GM12878 (cell line): Measurements from ENCODE around the gene SLC12A7. TPM values are rescaled to one million over a fixed set of nuclear protein-coding genes. Genes with fewer than 3 reads are reported as not detected.

Experiments used
- ATAC-seq: fragments of 200-7000 bp; cut with Tn5 transposase; 3 replicates; pipeline ENCODE4 v1.9.1; 2020; ENCODE audit warnings: mild to moderate bottlenecking, moderate library complexity
- BruUV-seq: library from RNA; stranded (reverse); fragments of 400-500 nt; replicated peaks from 2 replicates; lab custom pipeline; 2021; lab: Mats Ljungman, UMichigan
- CTCF ChIA-PET: fragments of 300-600 bp; sonication (Branson Sonifier 250); formaldehyde crosslinking; extraction: SDS; loops from one replicate; lab custom pipeline; 2021; ENCODE audit warnings: inconsistent platforms; lab: Yijun Ruan, JAX
- POLR2A ChIA-PET: fragments of 350-600 bp; formaldehyde crosslinking; extraction: SDS; loops from one replicate; lab custom pipeline; 2021; ENCODE audit warnings: inconsistent platforms; lab: Charles Lee
- RAD21 ChIA-PET: fragments of 300-600 bp; sonication (Branson Sonifier 250); formaldehyde crosslinking; loops from one replicate; lab custom pipeline; 2023; ENCODE audit warnings: antibody characterized with exemption; ENCODE audit not compliant: unreplicated experiment; lab: Charles Lee
- SMC1A ChIA-PET: fragments of 300-600 bp; sonication (Branson Sonifier 250); formaldehyde crosslinking; loops from one replicate; lab custom pipeline; 2023; ENCODE audit not compliant: unreplicated experiment, uncharacterized antibody; lab: Charles Lee
- DNase-seq: peaks from one replicate; pipeline ENCODE4 v3.0.0-alpha.2; 2011; ENCODE audit warnings: low read depth, low spot score
- FAIRE-seq: peaks from 3 replicates; lab custom pipeline; 2011; peaks lifted over from hg19 to GRCh38; lab: Jason Lieb, UNC
- H2AFZ ChIP-seq: 2 replicates; pipeline ENCODE4 v1.6.0; 2011; ENCODE audit warnings: low read depth, low read length, control low read depth; ENCODE audit not compliant: control insufficient read depth
- H3K27ac ChIP-seq: 2 replicates; pipeline ENCODE4 v1.5.1; 2011; ENCODE audit warnings: control low read depth; ENCODE audit not compliant: control insufficient read depth, insufficient read depth
- H3K27me3 ChIP-seq, 2 experiments: replicated peaks in 1 of 2; 2 replicates each; pipeline versions ENCODE4 v1.6.0 to v1.6.1; 2011; ENCODE audit warnings: low read length in 1 of 2; ENCODE audit not compliant: control insufficient read depth in 2 of 2, insufficient read depth in 2 of 2
- H3K36me3 ChIP-seq, 2 experiments: 2 replicates each; pipeline ENCODE4 v1.5.1; 2011; ENCODE audit warnings: low read length in 1 of 2; ENCODE audit not compliant: control insufficient read depth in 2 of 2, insufficient read depth in 2 of 2
- H3K4me1 ChIP-seq: 2 replicates; pipeline ENCODE4 v1.6.1; 2011; ENCODE audit warnings: mild to moderate bottlenecking, low read length, moderate library complexity, mixed read lengths; ENCODE audit not compliant: control insufficient read depth, insufficient read depth
- H3K4me2 ChIP-seq: 2 replicates; pipeline ENCODE4 v1.6.0; 2011; ENCODE audit warnings: control low read depth; ENCODE audit not compliant: control insufficient read depth, insufficient read depth
- H3K4me3 ChIP-seq: fragments of 200-600 bp; sonication (generic); 2 replicates; pipeline ENCODE4 v1.5.1; 2016
- H3K79me2 ChIP-seq: 2 replicates; pipeline ENCODE4 v1.6.0; 2011; ENCODE audit warnings: low read length; ENCODE audit not compliant: control insufficient read depth, insufficient read depth
- H3K9ac ChIP-seq: 2 replicates; pipeline ENCODE4 v1.8.0; 2011; ENCODE audit warnings: low read length, control low read depth, mixed read lengths; ENCODE audit not compliant: control insufficient read depth, insufficient read depth
- H3K9me3 ChIP-seq: replicated peaks from 3 replicates; pipeline ENCODE4 v1.5.1; 2011; ENCODE audit warnings: mild to moderate bottlenecking, low read length; ENCODE audit not compliant: control insufficient read depth, insufficient read depth
- H4K20me1 ChIP-seq: 2 replicates; pipeline ENCODE4 v1.6.0; 2011; ENCODE audit not compliant: control insufficient read depth, insufficient read depth
- BHLHE40 ChIP-seq, 2 experiments: fragments of 450-650 bp in 1 of 2; IDR thresholded peaks; 2 replicates each; pipeline ENCODE4 v1.6.1; 2011 to 2017; ENCODE audit warnings: low read depth in 2 of 2, borderline replicate concordance in 1 of 2, improper control_type of control experiment in 1 of 2, low read length in 1 of 2, mild to moderate bottlenecking in 1 of 2
- CEBPB ChIP-seq, 2 experiments: fragments of 150-350 bp in 1 of 2; IDR thresholded peaks; 2 replicates each; pipeline ENCODE4 v1.6.1; 2012 to 2014; ENCODE audit warnings: low read depth in 2 of 2, low read length in 2 of 2, borderline replicate concordance in 1 of 2, inconsistent platforms in 1 of 2
- DPF2 ChIP-seq: fragments of 450-650 bp; IDR thresholded peaks from 2 replicates; pipeline ENCODE4 v1.6.1; 2017; ENCODE audit warnings: mild to moderate bottlenecking
- EED ChIP-seq: sonication (generic); IDR thresholded peaks from 2 replicates; pipeline ENCODE4 v1.6.1; 2016; ENCODE audit warnings: antibody characterized with exemption, low read depth
- KAT2A ChIP-seq: conservative IDR thresholded peaks from 2 replicates; pipeline ENCODE4 v1.6.1; 2011; ENCODE audit warnings: low read depth, low read length; ENCODE audit not compliant: control insufficient read depth
- TCF12 ChIP-seq: IDR thresholded peaks from 2 replicates; pipeline ENCODE4 v1.6.1; 2011; ENCODE audit warnings: low read depth, mild to moderate bottlenecking, low read length
- YBX1 ChIP-seq: fragments of 450-650 bp; IDR thresholded peaks from 2 replicates; pipeline ENCODE4 v1.6.1; 2016; ENCODE audit warnings: antibody characterized with exemption
- whole genome bisulfite sequencing: methylation state at CpG from one replicate; pipeline ENCODE4 v1.1.6; 2016; ENCODE audit warnings: low lambda C conversion rate; ENCODE audit not compliant: insufficient replicate concordance, insufficient coverage; ENCODE audit errors: missing lambda C conversion rate; 5-methylcytosine and 5-hydroxymethylcytosine counted together
- in situ Hi-C: fragments of 300-500 bp; cut with MboI; formaldehyde crosslinking; loops from 9 replicates; pipeline ENCODE4 v1.14.3; 2018; ENCODE audit warnings: mixed read lengths
- intact Hi-C: fragments of 100-400 bp; cut with micrococcal nuclease; formaldehyde crosslinking; loops from one replicate; pipeline ENCODE4 v1.14.2; 2022; ENCODE audit not compliant: unreplicated experiment
- polyA plus RNA-seq, 11 experiments: library from polyadenylated mRNA; depleted of rRNA in 4 of 11; unstranded in 6 of 11; stranded (reverse) in 5 of 11; fragments of >200 nt; fragmentation: Nextera tagmentation in 4 of 11; fragmentation: Illumina TruSeq in 1 of 11; extraction: Ambion mirVana in 4 of 11; extraction: Trizol in 1 of 11; gene quantifications; 1 replicate in 1 of 11; 2 replicates in 10 of 11; pipeline versions ENCODE4 v1.2.1 to v1.2.3, GENCODE V29; 2011 to 2016; ENCODE audit warnings: inconsistent platforms in 2 of 11, missing spikeins in 2 of 11, low read depth in 1 of 11
- total RNA-seq, 4 experiments: library from RNA; depleted of rRNA in 3 of 4; stranded (reverse); fragments of >200 nt in 3 of 4; fragmentation: Illumina TruSeq in 1 of 4; extraction: Trizol in 1 of 4; gene quantifications; 2 replicates each; pipeline versions ENCODE4 v1.2.1 to v1.2.3, GENCODE V29; 2013 to 2021
- TF ChIP-seq, protein P1 (sequence below): fragments of 450-650 bp; IDR thresholded peaks from 2 replicates; pipeline ENCODE4 v1.6.1; 2017; ENCODE audit warnings: low read depth, mild to moderate bottlenecking, moderate library complexity

Gene SLC12A7
- total and polyA plus RNA-seq, 10 of the 15 experiments (the other 5 are each of a cell fraction or from before 2014, with no cell fraction given): 0.10 to 10.0 (median 2.9) TPM

DNA sequence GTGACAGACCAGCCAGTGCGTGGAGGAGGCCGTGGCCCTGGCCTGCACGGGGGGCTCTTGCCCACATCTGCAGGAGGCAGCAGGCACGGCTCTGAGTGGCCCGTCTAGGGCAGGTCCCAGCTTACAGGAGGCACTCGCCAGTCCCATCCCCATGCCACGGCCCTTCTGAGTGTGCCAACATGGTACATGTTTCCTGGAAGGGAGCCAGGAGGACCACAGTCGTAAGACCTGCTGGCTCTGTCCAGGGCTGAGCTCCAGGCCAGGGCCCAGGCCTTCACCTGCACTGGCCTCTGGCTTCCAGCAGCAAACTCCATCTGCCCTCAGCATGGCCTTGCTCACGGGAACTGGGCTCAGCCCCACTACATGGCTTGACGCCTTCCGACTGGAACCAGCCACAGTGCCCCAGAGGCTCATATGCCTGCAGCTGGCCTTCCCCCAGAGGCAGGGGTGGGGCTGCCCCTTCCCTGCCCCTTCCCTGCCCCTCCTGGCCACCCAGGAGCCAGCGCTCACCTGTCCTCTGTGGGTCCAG is 99.5 kb downstream of the SLC12A7 start:
- intact Hi-C loops (loop anchor here (10.0 kb wide), 1 partner anchor 132 kb away; no protein-coding TSS in a partner anchor), in situ Hi-C loops (loop anchor here (5.0 kb wide), 1 partner anchor 90 kb away; no protein-coding TSS in a partner anchor)
- SMC1A ChIA-PET: no interaction called here
- RAD21 ChIA-PET: no interaction called here
- H4K20me1 ChIP-seq: no peaks in the 10 kb centered on the region
- H2AFZ ChIP-seq: no peak overlapping the region
- H3K9ac ChIP-seq: no peak overlapping the region
- H3K27ac ChIP-seq: no peak overlapping the region
- WGBS: 27% methylated on average over 12 of the region's 12 CpGs
- BruUV-seq: no TSS peak
- FAIRE-seq: no peak
- no peak for ATAC-seq
- no peaks in the 10 kb centered on the region for H3K9me3 ChIP-seq
- no peaks in the 10 kb centered on the region for H3K79me2 ChIP-seq
- H3K36me3 ChIP-seq: no peaks in the 10 kb centered on the region
- CTCF ChIA-PET: interaction anchor here (1.7 kb wide), 1 partner anchor 62 kb away, joined by 3 read pairs; no protein-coding TSS in a partner anchor
- no peak overlapping the region for H3K4me2 ChIP-seq
- POLR2A ChIA-PET: no interaction called here
- no peak for DNase-seq
- H3K27me3 ChIP-seq: peaks cover 2 to 3% of the 10 kb centered on the region in 2 experiments; a peak in 3 of 4 replicates
- H3K4me1 ChIP-seq: no peaks in the 10 kb centered on the region
- TF ChIP-seq, protein P1, sequence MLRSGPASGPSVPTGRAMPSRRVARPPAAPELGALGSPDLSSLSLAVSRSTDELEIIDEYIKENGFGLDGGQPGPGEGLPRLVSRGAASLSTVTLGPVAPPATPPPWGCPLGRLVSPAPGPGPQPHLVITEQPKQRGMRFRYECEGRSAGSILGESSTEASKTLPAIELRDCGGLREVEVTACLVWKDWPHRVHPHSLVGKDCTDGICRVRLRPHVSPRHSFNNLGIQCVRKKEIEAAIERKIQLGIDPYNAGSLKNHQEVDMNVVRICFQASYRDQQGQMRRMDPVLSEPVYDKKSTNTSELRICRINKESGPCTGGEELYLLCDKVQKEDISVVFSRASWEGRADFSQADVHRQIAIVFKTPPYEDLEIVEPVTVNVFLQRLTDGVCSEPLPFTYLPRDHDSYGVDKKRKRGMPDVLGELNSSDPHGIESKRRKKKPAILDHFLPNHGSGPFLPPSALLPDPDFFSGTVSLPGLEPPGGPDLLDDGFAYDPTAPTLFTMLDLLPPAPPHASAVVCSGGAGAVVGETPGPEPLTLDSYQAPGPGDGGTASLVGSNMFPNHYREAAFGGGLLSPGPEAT: no peak
- TF ChIP-seq YBX1: no peak
- no peak for TF ChIP-seq BHLHE40 (IDR thresholded peaks at IDR 0.05; ENCODE audit: borderline replicate concordance in 1 of 2, low read depth in 2 of 2, low read length in 1 of 2)
- no peak for TF ChIP-seq DPF2
- TF ChIP-seq KAT2A: no peak
- TF ChIP-seq CEBPB (IDR thresholded peaks at IDR 0.05; ENCODE audit: borderline replicate concordance in 1 of 2, low read depth in 2 of 2, low read length in 2 of 2): no peak
- no peak for TF ChIP-seq TCF12
- TF ChIP-seq EED: no peak
- no peak overlapping the region for H3K4me3 ChIP-seq
